GM19438 (cell line): ENCODE data around the gene ANKRD29.

Experiments used
- ATAC-seq: cut with Tn5 transposase; IDR thresholded peaks from one replicate; pipeline ENCODE4 v1.9.1; 2021; ENCODE audit warnings: low read depth; ENCODE audit not compliant: unreplicated experiment

ANKRD29 gene, protein sequence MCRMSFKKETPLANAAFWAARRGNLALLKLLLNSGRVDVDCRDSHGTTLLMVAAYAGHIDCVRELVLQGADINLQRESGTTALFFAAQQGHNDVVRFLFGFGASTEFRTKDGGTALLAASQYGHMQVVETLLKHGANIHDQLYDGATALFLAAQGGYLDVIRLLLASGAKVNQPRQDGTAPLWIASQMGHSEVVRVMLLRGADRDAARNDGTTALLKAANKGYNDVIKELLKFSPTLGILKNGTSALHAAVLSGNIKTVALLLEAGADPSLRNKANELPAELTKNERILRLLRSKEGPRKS

DNA sequence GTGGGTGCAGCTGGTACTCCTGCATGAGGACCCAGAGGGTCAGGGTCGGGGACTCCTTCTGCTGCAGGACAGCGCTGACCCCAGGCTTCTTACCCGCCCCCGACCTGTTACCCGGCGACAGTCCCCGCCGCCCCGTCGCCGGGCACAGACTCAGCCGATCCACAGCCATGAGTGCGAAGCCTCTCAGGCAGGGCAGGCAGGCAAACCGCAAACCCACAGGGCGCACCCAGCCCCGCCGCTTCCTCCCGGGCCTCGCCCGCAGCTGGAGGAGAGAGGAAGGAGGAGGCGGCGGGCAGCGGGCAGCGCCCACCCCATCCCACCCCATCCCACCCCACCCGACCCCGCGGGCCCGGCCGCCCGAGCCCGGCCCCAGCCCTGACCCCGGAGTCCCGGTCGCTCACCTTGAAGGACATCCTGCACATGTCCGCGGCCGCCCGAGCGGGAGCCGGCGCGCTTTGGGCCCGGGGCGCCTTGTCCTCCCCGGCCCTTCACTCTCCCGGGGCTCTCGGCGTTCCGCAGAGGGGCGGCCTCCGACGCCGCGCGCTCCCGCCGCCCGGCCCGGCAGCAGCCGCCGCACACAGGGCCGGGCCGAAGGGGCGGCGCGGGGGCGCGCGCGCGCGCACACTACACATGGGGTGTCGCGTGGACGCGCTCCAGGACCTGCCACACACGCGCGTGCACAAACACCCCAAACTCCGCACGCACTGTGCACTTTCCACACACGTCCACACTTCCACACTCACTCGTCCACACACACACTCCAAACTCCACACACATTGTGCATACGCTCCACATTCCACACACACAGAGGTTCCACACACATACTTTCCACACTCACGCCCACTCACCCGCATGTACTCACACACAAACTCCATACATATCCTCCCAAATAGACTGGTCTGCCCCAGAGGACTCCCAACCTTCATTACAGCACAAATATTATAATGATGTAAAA is at the start of gene ANKRD29:
Gene ANKRD29 (minus strand): TSS at position 603 of the 955 bp plus-strand sequence. CDS start 181 bp downstream, at position 422.
- ATAC-seq = no peak

DNA sequence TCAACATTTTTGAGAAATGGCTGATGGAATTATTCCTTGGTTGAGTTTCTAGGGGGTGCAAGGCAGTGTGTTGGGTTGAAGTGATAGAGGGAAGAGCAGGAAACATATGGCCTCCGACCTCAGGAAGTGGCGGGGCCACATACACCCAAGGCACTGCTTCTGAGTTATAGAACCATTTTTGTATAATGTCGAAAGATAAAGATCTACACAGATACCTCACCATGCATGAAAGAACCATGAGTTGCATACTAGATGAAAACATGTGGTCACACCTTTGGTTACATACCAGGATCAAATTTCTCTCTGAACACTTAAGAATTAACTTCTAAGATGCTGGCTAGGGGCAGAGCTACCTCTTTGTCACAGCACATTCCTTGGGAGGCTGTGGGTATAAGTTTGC is 49.7 kb upstream of the ANKRD29 start:
- ATAC-seq = no peak

DNA sequence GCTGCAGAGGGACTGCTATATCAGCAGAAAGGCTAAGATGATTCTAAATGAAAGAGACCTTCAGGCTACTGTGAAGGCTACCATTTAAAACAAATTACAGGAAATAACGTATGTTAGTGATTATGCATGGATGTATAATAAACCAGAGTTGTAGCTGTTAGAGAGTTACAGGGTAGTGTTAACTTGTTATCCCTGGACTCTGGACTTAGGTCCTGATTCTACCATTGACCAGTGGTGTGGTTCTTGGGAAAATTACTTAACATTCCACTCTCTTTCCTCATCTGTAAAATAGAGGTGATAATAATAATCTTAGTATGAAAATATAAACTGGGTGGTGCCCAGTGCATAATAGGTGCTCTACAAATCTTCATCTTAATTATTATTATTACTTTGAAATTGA is 48.7 kb upstream of the ANKRD29 start:
- ATAC-seq = no peak

DNA sequence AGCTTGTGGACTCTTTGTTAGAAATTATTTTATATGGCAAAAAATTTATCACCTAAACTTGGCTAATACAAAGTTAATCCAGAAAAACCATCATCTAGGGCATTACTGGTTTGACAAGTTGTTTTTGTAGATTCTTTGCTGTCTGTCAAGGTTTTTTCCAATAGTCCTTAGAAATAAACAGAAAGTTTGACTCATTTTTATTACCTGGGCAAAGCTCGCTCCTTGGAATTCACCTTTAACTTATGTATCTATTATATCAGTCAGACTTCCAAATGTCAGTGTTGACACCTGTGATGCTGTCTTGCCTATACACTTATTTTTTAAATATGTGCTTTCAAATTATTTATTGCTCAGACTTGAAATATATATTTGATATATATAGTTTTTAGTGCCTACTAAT is 48.2 kb upstream of the ANKRD29 start:
- no peak for ATAC-seq

DNA sequence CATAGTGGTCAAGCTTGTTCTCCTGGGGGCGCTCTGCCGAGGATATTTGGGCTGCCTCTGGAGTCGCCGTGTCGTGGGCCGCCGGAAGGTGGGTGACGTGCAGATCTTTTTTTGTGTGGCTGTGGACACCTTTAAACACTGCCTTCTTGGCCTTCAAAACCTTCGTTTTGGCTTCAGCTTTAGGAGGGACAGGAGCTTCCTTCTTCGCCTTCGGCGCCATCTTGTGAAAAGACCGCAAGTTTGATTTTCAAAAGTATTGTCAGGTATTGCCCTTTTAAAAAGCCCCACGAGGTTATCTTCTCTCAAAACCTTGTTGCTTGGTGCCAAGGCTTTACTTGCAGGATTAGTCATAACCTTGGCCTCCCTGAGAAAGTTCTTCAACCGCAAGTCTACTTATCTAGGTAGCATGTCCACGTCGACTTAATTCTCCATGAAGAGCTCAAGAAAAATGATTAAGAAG is 47.4 kb upstream of the ANKRD29 start:
- no peak for ATAC-seq

DNA sequence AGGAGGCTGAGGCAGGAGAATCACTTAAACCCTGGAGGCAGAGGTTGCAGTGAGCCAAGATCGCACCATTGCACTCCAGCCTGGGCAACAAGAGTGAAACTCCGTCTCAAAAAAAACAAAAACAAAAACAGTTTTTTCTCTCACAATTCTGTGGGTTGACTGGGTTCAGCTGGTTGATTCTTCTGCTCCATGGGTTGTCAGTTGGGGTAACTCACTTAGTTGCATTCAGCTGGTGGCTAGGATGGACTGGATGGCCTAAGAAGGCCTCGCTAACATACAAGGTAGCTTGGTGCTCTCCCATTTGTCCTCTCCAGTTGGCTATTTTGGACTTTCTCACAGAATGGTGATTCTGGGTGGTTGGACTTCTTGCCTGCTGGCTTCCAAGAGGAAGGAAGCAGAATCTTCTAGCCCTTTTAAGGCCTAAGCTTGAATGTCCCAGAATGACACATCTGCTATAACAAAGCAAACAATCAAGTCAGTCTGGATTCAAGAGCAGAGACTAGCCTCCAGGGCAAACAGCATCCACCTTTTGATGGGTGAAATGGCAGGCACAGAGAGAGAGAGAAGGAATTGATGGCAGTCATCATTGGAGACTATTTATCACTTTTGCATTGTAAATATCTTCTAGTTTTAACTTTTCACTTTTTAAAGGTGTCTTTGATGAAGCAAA is 44.4 kb upstream of the ANKRD29 start:
- ATAC-seq = no peak

DNA sequence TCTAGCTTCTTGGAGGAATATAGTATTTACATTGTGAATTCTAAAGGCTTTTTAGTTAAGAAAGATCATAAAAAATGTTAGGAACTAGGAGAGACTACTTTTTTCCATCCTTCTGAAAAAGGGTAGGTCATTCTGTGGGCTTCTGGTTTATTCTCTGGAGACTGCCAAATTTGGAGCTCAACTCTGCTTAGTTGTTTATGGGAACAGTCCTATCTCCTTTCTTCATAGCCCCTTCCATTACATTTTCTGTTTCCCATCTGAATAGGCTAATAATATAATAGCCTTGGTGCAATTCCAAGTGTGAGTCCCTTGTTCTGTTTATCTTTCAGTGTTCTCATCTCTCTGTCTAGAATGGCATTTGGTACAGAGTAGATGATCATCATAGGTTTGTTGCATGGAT is 42.1 kb upstream of the ANKRD29 start:
- no peak for ATAC-seq

DNA sequence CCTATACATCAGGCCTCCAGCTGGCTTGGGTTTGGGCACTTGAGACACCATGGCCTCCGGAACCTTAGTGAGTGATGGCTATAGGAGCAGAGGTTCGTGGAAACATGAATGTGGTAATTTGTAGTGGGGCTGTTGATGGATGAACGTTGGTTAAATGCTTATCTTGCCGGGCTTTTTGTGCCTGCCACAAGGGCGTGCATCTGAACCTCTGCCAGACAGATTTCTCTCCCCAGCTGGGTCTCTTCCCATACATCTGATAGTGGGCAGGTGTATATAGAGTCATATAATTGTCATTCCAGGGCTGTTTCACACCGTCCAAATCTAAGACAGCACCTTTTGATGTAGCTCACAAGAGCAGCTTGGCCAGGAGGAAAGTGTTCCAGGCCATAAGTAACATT is 41.3 kb upstream of the ANKRD29 start:
- ATAC-seq = no peak

DNA sequence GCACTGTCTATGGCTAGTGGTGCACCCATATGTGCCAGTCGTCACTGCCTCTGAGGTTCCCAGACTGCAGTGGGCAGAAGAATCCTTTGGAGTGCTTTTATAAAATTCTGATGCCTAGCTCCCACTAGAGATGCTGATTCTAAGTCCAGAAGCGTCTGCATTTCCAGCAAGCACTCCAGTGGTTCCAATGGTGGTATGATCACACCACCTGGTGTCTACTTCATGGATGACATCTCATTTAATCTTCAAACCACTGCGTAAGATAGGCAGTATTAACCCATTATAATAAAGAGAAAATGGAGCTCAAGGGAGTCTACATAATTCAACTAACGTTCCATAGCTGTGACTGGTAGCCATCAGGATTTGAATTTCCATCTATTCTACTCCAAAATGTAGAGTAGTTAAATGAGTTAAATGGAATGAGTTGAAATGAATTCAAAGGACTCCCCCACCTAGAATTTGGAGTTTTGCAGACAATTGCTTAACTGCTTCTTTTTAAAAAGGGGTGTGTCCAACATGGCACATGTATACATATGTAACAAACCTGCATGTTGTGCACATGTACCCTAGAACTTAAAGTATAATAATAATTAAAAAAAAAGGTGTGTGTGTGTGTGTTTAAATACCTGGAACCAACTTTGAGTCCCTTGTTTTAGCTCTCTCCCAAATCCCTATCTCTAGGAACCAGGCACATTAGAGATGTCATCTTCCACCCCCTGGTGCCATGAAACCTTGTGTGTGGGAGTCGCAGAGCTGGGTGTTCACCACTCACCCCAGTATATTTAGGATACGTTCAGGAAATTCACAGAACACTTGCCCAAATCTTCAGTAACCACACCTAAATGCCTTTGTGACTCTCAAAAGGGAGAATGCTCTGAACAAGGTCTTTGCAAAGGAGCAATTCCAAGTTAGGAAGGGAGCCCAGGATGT is 40.6 kb upstream of the ANKRD29 start:
- no peak for ATAC-seq

DNA sequence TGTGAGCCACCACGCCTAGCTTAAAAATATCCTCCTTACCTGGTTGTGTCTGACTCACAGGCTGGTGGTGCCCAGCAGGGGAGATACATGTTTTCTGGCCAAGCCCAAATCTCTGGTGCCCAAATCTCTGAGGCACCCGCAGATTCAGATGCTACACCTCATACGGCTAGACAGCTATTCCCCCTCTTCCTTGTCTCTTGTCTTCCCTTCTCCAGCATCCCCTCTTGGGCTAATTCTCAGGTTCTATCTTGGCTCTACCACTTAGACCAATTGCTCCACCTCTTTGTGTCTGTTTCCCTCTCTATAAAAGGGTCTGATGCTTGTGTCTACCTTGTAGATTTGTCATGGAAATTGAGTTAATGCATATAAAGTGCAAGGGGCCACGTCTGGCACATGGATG is 39.9 kb upstream of the ANKRD29 start:
- no peak for ATAC-seq

DNA sequence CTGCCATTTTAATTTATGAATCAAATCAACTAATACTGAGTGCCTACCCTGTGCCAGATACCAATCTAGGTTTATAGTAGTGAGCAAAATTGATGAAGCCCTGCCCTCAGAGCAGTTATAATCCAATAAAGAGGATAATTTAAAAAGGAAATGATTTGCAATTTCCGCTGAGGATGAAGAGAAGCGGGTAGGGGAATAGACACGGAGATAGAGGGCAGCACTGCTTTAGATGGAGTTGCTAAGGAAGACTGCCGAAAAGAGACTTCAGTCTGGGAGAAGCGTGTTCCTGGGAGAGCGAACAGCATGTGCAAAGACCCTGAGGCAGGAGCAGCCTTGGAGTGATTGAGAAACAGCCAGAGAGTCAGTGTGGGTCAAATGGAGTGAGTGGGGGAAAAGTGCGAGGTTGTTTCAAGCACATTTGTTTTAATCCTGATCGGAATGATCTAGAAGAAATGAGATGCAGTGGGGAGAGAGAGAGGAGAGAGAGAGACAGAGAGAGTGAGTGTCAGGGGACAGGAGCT is 38.9 kb upstream of the ANKRD29 start:
- no peak for ATAC-seq

DNA sequence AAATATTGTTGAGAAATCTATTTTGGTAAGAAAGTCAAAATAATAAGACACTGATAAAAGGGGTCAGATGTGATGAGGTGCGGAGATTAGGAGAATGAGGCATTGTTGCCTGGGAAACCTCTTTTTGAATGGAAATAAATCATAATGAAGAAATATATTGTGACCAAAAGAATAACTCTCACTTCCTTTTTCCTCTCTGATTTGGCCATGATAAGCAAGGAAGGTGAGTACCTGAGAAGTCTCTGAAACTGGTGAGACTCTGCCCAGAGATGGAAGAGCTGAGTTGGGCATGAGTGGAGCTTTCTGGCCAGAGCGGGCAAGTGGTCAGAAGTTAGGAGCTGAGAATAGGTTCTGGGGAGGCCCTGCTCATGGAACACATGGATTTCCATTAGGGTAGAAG is 38.3 kb upstream of the ANKRD29 start:
- ATAC-seq = no peak

DNA sequence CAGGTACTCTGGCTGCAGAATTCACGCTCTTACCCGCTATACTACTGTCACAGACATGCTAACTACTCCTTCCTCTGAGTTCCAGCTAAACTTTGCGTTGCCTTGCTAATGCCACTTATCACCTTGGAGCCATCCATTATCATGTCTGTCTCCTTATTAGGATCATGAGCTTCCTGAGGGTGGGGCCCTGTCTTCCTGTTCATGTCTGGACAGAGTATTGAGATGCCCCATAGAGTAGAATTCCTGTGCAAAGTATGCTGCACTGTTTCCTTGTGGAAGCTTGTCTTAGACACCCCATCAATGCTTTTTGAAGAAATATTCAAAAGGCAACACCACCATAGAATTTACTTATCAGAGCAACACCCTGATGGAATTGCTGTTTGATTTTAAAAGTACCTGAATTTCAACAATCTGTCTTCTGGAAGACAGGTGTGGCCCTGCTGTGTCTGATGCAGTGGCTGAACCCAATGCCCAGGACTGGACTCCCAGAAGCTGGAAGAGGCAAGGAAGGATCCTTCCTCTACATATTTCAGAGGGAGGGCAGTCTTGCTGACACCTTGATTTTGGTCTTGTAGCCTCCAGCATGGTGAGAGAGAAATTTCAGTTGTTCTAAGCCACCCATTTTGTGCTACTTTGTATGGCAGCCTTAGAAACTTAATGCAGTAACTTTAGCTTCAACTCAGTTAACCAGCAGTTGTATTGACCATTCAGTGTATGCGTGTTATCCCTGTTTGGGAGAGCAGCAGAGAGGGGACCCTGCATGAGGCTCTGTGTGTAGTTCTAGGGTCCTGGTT is 32.1 kb upstream of the ANKRD29 start:
- no peak for ATAC-seq

DNA sequence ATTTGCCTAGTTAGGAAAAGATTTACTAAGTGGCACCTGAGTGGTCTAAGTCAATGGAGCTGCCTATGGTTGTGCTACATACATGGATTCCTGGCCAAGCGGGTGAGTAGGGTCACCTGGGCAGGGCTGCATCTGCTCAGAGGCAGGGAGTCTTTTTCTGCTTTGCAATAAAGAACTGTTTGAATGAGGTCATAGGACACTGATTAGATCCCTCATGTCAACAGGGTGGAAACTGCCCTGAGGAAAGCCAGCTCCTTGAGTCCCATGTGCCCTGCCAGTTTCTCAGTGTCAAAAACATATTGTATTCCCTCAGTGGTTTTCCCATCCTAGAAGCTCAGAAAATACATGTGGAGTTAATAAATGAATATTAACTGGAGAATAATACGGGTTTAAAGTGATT is 31.1 kb upstream of the ANKRD29 start:
- ATAC-seq = no peak

DNA sequence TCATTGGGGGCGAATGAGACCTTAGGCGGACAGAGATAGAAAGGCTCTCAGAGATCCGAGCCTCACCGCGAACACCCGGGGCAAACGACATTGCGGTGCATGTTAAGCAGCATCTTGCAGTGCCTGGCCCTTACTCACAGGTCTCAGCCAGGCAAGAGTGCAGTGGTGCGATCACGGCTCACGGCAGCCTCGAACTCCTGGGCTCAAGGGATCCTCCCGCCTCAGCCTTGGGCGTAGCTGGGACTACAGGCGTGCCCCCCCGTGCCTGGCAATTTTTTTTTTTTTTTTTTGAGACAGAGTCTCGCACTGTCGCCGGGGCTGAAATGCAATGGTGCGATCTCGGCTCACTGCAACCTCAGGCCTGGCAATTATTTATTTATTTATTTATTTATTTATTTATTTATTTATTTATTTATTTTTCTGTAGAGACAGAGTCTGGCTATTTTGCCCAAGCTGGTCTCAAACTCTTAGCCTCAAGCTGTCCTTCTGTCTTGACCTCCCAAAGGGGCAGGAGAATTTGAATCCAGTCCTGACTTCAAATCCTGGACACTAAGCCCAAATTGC is 27.9 kb upstream of the ANKRD29 start:
- ATAC-seq = no peak

DNA sequence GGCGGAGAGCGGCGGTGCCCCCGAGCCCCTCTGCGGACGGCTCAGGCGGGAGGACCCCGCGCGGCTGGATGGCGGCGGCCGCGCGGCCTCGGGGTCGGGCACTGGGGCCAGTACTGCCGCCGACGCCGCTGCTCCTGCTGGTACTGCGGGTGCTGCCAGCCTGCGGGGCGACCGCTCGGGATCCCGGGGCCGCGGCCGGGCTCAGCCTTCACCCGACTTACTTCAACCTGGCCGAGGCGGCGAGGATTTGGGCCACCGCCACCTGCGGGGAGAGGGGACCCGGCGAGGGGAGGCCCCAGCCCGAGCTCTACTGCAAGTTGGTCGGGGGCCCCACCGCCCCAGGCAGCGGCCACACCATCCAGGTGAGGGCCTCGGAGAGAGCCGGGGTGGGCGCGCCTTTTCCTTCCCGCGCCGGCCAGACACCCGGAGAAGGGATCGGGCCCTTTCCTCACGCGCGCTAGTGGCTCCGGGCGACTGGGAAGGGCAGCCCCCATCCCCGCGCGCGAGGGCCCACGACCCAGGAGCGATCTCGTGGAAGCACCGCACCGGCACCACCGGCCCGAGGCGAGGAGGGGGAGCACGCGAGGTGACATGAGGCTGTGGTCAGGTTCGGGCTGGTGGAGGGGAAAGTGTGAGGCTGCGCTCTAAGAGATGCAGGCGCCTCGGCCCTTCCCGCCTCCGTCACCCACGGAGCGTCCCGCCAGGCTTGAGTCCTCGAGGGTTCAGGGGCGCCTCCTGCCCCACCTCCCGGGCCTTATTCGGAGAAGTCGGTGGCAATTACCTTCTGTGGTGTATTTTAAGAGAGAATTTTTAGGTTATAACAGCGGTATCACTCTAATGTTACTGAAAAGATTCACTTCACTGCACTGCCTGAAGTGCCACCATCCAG is 27.1 kb upstream of the ANKRD29 start:
- ATAC-seq = no peak

DNA sequence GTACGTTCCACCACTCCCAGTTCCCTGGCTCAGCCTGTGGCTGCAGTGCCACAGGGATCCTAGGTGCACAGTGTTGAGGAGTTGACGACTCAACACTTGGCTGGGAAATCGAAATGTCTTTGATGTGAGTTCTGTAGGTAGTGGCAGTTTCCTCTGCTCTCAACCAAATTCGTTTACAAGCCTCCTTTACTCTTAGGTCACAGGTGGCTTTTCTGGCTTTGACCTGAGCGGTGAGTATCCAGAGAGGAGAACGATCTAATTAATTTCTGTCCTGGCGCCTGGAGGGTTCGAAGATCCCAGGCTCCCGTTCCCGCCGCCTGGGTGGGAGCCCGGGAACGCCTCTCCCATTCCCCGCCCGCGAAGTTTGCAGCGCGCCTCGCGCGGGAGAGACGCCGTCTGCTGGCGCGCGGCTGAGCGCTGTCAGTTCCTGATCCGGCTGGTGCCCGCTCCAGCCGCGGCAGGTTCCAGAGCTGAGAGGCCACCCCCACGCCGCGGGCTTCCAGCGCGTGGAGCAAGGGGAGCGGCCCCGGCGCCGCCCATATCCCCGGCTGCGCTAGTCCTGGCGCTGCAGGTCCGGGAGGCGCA is 26.4 kb upstream of the ANKRD29 start, which contains the start of gene LAMA3:
Gene LAMA3 (plus strand): TSS at position 423 of the 585 bp plus-strand sequence. CDS start 231 bp downstream, outside the sequence.
- no peak for ATAC-seq
